Superior temporal gyrus (tissue), 1 donor: ENCODE data around the gene POLL.

Experiments
- DNase-seq: peaks from one replicate; pipeline ENCODE4 v3.0.0-alpha.2; 2016; ENCODE audit errors: extremely low spot score

Gene POLL

DNA sequence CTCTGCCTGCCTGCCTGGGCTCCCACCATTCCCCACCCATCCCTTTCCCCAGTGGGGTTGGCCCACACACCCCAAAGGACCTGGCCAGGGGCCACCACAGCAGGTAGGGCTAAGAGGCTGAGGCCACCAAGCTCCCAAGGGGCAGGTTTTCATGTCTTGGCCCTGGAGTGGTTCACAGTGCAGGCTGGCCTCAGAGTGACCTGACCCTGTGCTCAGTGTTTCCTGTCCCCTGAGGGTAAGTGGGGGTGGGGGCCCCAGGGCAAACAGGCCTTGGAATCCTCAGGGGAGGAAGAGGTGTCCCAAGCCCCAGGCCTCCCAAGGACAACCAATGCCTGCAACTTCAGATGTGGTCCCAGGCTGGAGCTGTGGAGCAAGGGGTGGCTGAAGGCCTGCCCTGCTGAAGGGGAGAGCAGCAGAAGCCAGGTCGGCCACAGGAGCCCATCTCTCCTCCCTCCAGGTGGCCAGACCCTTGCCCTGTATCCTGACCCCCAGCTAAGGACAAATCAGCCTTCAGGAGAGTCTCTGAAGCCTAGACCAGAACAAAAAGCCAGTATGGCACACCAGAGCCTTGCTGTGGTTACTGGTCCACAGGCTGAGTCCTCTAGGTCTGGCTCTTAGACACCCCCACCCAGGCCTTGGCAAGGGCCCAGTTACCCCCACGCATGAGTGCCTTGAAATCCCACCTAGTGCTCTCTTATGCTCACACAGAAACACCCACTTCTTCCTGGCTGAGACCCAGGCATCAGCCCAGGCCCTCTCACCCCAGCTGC lies 27.6 kb downstream of the POLL start:
- no peak for DNase-seq

- DNase-seq: no peak
Observed at GRCh38 chr10:101559596-101560297, 28.3 kb downstream of the POLL start.

- DNase-seq: no peak
Observed at GRCh38 chr10:101558671-101559595, 29.1 kb downstream of the POLL start.

- no peak for DNase-seq
Observed at GRCh38 chr10:101558204-101558603, 29.9 kb downstream of the POLL start.

DNA sequence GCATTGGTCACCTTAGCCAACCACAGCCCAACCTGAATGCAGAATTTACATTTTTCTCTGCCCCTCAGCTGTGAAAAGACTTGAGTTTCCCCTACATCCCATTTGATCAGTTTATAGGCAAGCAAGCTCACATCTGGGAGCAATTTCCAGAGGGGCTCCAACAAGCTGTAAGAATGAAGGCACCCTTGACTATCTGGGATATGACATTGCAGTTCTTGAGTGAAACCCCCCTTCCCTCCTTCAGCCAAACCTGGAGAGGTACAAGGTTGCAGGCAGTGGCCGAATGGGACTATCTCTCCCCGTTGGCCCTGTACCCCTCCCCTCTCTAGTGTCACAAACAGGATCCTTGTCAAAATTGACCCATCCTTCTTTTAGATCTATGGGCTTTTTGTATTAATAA lies 30.5 kb downstream of the POLL start:
- no peak for DNase-seq

GRCh38 chr10:101552442-101552841 lies 35.6 kb downstream of the POLL start:
- no peak for DNase-seq

GRCh38 chr10:101550965-101551364 lies 37.1 kb downstream of the POLL start:
- DNase-seq: no peak

DNA sequence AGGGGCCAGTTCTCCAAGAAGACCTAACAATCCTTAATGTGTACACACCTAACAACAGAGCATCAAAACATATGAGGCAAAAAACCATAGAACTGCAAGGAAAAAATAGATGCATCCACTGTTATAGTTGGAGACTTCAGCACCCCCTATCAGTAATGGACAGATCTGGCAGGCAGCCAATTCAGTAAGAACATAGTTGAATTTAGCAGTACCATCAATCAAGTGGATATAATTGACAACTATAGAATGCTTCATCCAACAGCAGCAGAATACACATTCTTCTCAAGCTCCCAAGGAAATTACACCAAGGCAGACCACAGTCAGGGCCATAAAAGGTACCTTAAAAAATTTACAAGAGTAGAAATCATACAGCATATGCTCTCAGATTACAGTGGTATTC lies 42.2 kb downstream of the POLL start:
- DNase-seq: no peak

GRCh38 chr10:101538446-101538845 lies 49.6 kb downstream of the POLL start:
- no peak for DNase-seq

DNA sequence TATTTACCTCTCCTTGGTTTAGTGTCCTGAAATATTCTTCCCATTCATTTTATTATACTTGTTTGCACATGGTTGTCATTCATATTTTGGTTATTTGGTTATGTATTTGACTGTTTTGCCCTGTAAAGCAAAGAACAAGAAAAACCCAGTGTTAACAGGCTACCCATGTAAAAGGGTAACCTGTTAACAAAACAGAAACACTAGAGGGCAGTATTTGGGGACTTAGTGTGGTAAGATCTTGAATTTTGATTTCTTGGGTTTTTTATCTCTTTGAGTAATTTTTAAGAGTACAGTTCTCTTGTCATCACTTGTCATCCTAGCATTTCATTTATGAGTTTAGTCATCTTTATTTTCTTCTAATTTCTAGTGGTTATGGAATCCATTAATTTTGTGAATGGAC lies 51.3 kb downstream of the POLL start:
- no peak for DNase-seq

- DNase-seq: no peak
Observed at GRCh38 chr10:101535949-101536348, 52.1 kb downstream of the POLL start.

DNA sequence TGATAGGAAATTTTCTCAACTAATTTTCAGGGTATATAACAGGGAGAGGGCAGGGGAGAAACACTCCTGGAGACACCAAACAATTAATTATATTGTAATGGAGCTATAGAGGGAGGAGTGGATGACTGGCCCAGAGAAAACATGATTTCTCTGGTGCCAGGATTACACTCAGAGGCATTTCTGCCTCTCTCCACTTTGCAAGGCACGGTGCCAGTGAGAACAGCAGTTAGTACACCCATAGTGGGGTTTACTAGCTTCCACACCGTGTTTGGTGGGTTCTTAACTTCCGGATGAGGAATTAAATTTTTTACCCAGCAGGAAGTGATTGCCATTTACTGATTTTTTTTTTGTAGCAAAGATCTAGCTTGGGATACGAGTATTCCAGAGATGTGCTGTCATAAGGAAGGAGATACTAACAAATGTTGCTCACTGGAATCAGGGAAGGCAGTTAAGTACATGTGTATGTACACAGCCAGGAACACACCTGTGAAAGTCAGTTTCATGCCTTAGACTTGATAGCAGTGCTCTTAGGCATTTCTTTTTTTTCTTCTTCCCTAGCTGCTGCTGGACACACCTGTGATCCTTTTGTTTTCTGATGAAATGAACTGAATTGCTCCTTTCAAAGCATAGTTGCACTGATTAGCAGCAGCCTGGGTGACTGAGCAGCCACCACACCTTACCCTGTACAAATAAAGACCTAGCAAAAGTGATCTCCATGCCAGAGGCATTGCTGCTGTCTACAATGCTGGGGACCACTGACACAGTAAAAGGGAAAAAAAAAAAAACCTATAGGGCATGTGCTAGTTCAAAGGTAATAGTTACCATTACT lies 58.1 kb downstream of the POLL start:
- no peak for DNase-seq

DNA sequence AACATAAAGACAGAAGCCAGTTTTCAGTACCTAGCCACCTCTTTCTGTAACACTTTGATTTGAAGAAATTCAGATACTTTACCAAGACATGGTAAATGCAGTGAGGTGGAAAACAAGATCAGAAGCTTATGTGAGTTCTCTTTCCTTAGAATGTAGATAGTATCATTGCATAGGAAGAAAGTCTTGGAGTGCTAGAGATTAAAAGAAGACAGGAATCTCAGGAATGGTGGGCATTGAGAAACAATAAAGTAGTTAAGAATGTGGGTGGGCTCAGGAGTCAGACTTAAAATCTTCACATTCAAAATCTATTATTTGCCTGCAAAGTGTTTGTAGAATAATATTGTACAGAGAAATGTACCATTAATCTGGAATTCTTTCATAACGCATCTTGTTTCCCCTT lies 58.9 kb downstream of the POLL start:
- DNase-seq: no peak
